Measurements from ENCODE around the gene NF2.

The NF2 gene

DNA sequence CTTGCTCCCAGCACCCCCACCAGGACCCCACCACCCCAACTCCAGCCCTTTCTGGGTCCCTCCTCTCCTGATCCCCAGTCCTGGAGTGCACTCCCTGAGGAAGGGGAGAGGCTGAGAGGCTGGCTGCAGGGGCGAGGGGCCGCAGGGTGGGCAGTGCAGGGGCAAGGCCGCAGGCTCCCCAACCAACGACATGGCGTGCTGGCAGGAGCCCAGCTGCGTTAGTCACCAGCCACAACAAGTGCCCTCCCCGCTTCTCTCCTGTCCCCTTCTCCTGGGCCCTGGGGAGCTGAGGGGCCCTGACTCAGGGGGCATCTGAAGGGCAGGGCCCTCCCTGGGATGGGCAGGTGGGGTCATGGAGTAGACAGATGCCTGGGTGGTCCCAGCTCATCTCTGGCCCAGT lies 118.7 kb downstream of the NF2 start:
- TF ChIP-seq NFRKB (IDR thresholded peaks at IDR 0.05), result no peak
- no peak for TF ChIP-seq L3MBTL2 (conservative IDR thresholded peaks at IDR 0.05)
- no peak for TF ChIP-seq HDGF (IDR thresholded peaks at IDR 0.05; ENCODE audit: borderline replicate concordance)
- no peak for TF ChIP-seq FOXA1 (IDR thresholded peaks at IDR 0.05)
- no peak for TF ChIP-seq SP1 (IDR thresholded peaks at IDR 0.05)
- TF ChIP-seq CTBP1 (IDR thresholded peaks at IDR 0.05; ENCODE audit: borderline replicate concordance), result no peak
- TF ChIP-seq LEF1 (IDR thresholded peaks at IDR 0.05; ENCODE audit: borderline replicate concordance), result no peak
- TF ChIP-seq ZNF384 (IDR thresholded peaks at IDR 0.05), result no peak
- no peak for TF ChIP-seq SUZ12 (IDR thresholded peaks at IDR 0.05)
- TF ChIP-seq, protein P1, sequence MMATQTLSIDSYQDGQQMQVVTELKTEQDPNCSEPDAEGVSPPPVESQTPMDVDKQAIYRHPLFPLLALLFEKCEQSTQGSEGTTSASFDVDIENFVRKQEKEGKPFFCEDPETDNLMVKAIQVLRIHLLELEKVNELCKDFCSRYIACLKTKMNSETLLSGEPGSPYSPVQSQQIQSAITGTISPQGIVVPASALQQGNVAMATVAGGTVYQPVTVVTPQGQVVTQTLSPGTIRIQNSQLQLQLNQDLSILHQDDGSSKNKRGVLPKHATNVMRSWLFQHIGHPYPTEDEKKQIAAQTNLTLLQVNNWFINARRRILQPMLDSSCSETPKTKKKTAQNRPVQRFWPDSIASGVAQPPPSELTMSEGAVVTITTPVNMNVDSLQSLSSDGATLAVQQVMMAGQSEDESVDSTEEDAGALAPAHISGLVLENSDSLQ (IDR thresholded peaks at IDR 0.05), result no peak
- TF ChIP-seq FOXM1 (IDR thresholded peaks at IDR 0.05; ENCODE audit: borderline replicate concordance), result no peak
- TF ChIP-seq ARNT (IDR thresholded peaks at IDR 0.05), result no peak
- no peak for TF ChIP-seq TARDBP (IDR thresholded peaks at IDR 0.05)
- no peak for TF ChIP-seq ELF4 (IDR thresholded peaks at IDR 0.05)
- no peak for TF ChIP-seq BHLHE40 (IDR thresholded peaks at IDR 0.05; ENCODE audit: borderline replicate concordance)
- no peak for TF ChIP-seq FOXK2 (IDR thresholded peaks at IDR 0.05)
- POLR2A ChIA-PET, result interaction anchor here (1.3 kb wide), 1 partner anchor 45 kb away, joined by 3 read pairs; the partner anchor contains the start of genes UQCR10 and ZMAT5
- no peak for DNase-seq (ENCODE audit: extremely low spot score)
- CTCF ChIA-PET, result interaction anchor here (0.6 kb wide), 1 partner anchor 96 kb away, joined by 4 read pairs; no protein-coding TSS in a partner anchor

DNA sequence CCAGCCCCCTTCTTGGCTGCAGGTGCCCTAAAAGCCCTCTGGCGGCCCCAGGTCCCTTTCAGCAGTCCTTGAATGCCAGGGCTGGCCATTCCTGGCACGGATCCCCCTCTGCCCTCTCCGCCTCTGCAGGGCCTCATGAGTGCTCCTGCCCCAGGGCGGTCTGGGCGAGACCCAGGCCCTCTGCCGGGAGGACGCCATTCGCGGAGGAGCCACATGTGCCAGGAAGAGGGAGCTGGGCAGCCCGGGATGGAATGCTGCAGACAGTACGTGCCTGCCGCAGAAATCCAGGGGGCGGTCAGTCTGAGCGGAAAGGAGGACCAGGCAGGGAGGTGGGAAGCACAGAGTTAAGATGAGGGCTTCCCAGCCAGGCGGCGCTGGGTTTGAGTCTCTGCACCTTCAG lies 119.2 kb downstream of the NF2 start:
- no peak for DNase-seq (ENCODE audit: extremely low spot score)
- ChIA-PET CTCF (interaction anchor here (0.6 kb wide), 1 partner anchor 10 kb away, joined by 3 read pairs; no protein-coding TSS in a partner anchor), POLR2A (interaction anchor here (1.3 kb wide), 1 partner anchor 44 kb away, joined by 3 read pairs; the partner anchor contains the start of genes UQCR10 and ZMAT5)
- no peak for TF ChIP-seq FOXA1 (IDR thresholded peaks at IDR 0.05)
- TF ChIP-seq TARDBP (IDR thresholded peaks at IDR 0.05), result no peak
- TF ChIP-seq FOXM1 (IDR thresholded peaks at IDR 0.05; ENCODE audit: borderline replicate concordance), result no peak
- TF ChIP-seq L3MBTL2 (conservative IDR thresholded peaks at IDR 0.05), result no peak
- no peak for TF ChIP-seq SUZ12 (IDR thresholded peaks at IDR 0.05)
- no peak for TF ChIP-seq ZNF384 (IDR thresholded peaks at IDR 0.05)
- TF ChIP-seq NFRKB (IDR thresholded peaks at IDR 0.05), result no peak
- TF ChIP-seq LEF1 (IDR thresholded peaks at IDR 0.05; ENCODE audit: borderline replicate concordance), result no peak
- TF ChIP-seq HDGF (IDR thresholded peaks at IDR 0.05; ENCODE audit: borderline replicate concordance), result no peak
- TF ChIP-seq BHLHE40 (IDR thresholded peaks at IDR 0.05; ENCODE audit: borderline replicate concordance), result no peak

DNA sequence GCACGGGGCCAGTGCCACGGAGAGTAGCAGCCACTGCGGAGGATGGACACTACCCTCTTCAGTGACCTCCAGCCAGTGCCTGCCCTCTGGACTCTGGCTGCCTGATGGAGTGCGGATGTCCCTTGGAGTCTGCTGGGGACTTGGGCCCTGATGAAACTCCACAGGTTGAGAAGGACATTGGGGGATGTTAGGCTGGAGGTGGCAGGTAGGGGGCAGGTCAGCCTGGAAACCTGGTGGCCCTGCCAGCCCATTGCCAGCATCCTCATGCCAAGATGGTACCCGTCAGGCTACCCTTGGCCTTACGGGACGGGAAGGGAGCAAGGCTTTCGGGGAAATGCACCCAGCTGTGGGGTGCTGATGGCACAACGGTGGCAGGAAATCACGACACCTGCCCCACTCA lies 120.3 kb downstream of the NF2 start:
- TF ChIP-seq NFRKB (IDR thresholded peaks at IDR 0.05) (no peak), BHLHE40 (IDR thresholded peaks at IDR 0.05; ENCODE audit: borderline replicate concordance) (no peak), L3MBTL2 (conservative IDR thresholded peaks at IDR 0.05) (no peak), FOXA1 (IDR thresholded peaks at IDR 0.05) (no peak), LEF1 (IDR thresholded peaks at IDR 0.05; ENCODE audit: borderline replicate concordance) (no peak), SP1 (IDR thresholded peaks at IDR 0.05) (no peak), FOXK2 (IDR thresholded peaks at IDR 0.05) (no peak), ARNT (IDR thresholded peaks at IDR 0.05) (no peak), ZNF384 (IDR thresholded peaks at IDR 0.05) (no peak), CTBP1 (IDR thresholded peaks at IDR 0.05; ENCODE audit: borderline replicate concordance) (no peak), TARDBP (IDR thresholded peaks at IDR 0.05) (no peak), HDGF (IDR thresholded peaks at IDR 0.05; ENCODE audit: borderline replicate concordance) (no peak), ELF4 (IDR thresholded peaks at IDR 0.05) (no peak), FOXM1 (IDR thresholded peaks at IDR 0.05; ENCODE audit: borderline replicate concordance) (no peak), SUZ12 (IDR thresholded peaks at IDR 0.05) (no peak)
- TF ChIP-seq, protein P1 (IDR thresholded peaks at IDR 0.05), result no peak
- ChIA-PET POLR2A (interaction anchor here (1.3 kb wide), 1 partner anchor 43 kb away, joined by 3 read pairs; the partner anchor contains the start of genes UQCR10 and ZMAT5), CTCF (no interaction called here)
- DNase-seq (ENCODE audit: extremely low spot score), result no peak

DNA sequence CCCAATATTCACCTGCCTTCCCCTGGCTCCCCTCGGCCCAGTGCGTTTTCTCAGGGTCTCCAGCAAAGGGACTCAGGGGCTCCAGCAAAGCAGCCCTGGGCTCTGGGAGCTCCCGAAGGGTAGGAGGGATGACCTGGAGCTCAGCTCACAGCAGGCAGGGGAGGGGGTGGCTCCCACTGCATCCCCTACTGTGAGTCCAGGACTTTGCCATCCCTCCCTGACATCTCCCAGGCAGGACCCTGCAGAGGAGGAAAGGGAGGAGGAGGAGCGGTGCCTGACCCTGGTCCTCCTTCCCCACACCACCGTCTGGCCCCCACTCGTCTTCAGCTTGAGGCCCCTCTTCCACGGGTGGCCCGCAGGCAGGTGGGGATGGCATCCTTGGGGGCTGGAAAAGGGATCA lies 121.4 kb downstream of the NF2 start:
- POLR2A ChIA-PET, result no interaction called here
- CTCF ChIA-PET, result interaction anchor here (0.7 kb wide), 1 partner anchor 35 kb away, joined by 4 read pairs; no protein-coding TSS in a partner anchor
- DNase-seq (ENCODE audit: extremely low spot score), result no peak
- TF ChIP-seq ARNT (IDR thresholded peaks at IDR 0.05) (no peak), HDGF (IDR thresholded peaks at IDR 0.05; ENCODE audit: borderline replicate concordance) (no peak), CTBP1 (IDR thresholded peaks at IDR 0.05; ENCODE audit: borderline replicate concordance) (no peak), NFRKB (IDR thresholded peaks at IDR 0.05) (no peak), ZNF384 (IDR thresholded peaks at IDR 0.05) (no peak), SP1 (IDR thresholded peaks at IDR 0.05) (no peak), L3MBTL2 (conservative IDR thresholded peaks at IDR 0.05) (no peak), ELF4 (IDR thresholded peaks at IDR 0.05) (no peak), FOXK2 (IDR thresholded peaks at IDR 0.05) (no peak), FOXM1 (IDR thresholded peaks at IDR 0.05; ENCODE audit: borderline replicate concordance) (no peak)

DNA sequence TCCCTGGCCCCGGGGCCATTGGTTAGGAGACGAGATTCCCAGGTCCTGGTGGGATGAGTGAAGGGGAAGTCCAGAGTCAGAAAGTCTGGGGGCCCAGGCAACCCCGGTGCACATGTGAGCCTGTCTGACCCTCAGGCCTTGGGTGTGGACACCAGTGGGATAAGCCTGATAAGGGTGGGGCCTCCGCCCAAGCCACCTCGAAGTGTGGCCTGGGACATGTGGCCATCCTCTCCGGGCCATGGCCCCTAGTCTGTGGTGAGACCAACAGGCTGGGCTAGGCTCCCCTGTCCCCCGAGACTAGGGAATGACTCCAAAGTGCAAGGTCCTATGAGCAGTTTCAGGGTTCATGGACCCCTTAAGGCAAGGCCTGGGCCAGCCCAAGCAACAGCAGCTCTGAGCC lies 122.7 kb downstream of the NF2 start:
- CTCF ChIA-PET, result no interaction called here
- POLR2A ChIA-PET, result no interaction called here
- TF ChIP-seq FOXA1 (IDR thresholded peaks at IDR 0.05), result no peak
- TF ChIP-seq FOXK2 (IDR thresholded peaks at IDR 0.05), result no peak
- TF ChIP-seq ARNT (IDR thresholded peaks at IDR 0.05), result no peak
- TF ChIP-seq SP1 (IDR thresholded peaks at IDR 0.05), result no peak
- no peak for TF ChIP-seq BHLHE40 (IDR thresholded peaks at IDR 0.05; ENCODE audit: borderline replicate concordance)
- TF ChIP-seq HDGF (IDR thresholded peaks at IDR 0.05; ENCODE audit: borderline replicate concordance), result no peak
- TF ChIP-seq FOXM1 (IDR thresholded peaks at IDR 0.05; ENCODE audit: borderline replicate concordance), result no peak
- TF ChIP-seq SUZ12 (IDR thresholded peaks at IDR 0.05), result no peak
- no peak for TF ChIP-seq LEF1 (IDR thresholded peaks at IDR 0.05; ENCODE audit: borderline replicate concordance)
- no peak for TF ChIP-seq L3MBTL2 (conservative IDR thresholded peaks at IDR 0.05)
- no peak for TF ChIP-seq ELF4 (IDR thresholded peaks at IDR 0.05)
- TF ChIP-seq, protein P1 (IDR thresholded peaks at IDR 0.05), result no peak
- no peak for TF ChIP-seq NFRKB (IDR thresholded peaks at IDR 0.05)
- no peak for TF ChIP-seq CTBP1 (IDR thresholded peaks at IDR 0.05; ENCODE audit: borderline replicate concordance)
- TF ChIP-seq ZNF384 (IDR thresholded peaks at IDR 0.05), result no peak
- no peak for TF ChIP-seq TARDBP (IDR thresholded peaks at IDR 0.05)
- no peak for DNase-seq (ENCODE audit: extremely low spot score)

All from HEK293T (cell line).